GM11168 (cell line): ENCODE measurements around the gene MTFMT.
"Not testable (repeated sequence)": the region's sequence is repeated elsewhere in the genome, so short reads cannot be mapped to it uniquely, and the experiment has no call there.

Experiments
- in situ Hi-C: fragments of 300-500 bp; cut with MboI; formaldehyde crosslinking; loops from one replicate; pipeline ENCODE4 v1.12.0; 2022; ENCODE audit warnings: low sequenced_read_pairs; ENCODE audit not compliant: unreplicated experiment

The MTFMT gene

DNA sequence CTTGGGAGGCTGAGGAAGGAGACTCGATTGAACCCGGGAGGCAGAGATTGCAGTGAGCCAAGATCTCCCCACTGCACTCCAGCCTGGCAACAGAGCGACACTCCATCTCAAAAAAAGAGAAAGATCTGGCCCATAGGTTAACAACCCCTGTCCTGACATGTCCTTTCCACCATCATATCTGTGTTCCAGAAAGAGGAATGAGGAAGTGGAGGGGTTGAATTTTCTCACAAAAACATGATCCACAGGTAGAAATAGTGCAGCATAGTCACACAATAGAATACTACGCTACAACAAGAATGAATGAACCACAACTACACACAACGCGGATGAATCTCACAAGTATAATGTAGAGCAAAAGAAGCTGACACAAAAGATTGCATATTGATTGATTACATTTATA lies 11.0 kb upstream of the MTFMT start:
- in situ Hi-C loops, result no loop called here

DNA sequence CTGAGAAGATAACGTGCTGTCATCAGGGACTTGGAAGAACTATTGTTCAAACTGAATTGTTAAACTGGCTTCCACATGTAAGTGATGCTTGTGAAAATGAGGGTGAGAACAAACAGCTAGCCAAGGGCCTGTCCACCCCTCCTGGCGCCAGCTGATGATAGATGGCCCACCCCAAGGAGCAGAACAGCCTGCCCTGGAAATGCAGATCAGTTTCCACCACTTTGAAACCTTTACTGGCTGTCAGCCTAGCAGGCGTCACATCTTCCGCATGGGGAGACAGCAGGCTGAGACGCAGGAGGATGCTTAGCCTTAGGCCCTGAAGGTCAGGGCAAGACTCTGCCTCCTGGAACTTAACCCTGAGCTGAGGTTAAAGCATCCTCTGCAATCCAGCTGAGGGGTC lies 9.4 kb upstream of the MTFMT start:
- in situ Hi-C loops, result no loop called here

DNA sequence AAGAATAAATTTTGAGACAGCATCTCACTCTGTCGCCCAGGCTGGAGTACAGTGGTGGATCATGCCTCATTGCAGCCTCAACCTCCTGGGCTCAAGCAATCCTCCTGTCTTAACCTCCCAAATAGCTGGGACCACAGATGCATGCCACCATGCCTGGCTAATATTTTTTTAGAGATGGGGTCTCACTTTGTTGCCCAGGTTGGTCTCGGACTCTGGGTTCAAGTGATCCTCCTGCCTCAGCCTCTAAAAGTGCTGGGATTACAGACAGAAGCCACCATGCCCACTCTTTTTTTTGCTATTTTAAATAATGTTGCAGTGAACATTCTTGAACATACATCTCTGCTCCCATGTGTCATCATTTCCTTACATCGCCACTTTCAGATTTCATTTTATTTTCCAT lies 9.0 kb upstream of the MTFMT start:
- in situ Hi-C loops, result no loop called here

DNA sequence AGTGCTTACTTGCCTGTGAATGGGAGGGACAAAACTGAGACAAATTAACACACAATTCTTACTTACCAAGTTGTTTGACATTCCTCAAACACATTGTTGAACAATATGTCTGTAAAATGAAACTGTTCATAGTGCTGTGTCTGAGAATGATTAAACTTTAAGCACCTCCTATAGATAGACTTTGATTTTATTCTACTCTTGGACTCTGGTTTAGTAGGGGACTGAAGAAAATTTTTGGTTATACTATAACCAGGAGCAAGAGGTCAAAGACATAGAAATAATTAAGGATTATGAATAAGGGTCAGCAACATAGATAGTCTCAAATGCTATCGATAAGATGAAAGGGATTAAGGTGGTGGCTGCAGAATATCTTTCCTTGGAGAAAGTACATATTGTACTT lies 7.9 kb upstream of the MTFMT start:
- in situ Hi-C loops, result no loop called here

DNA sequence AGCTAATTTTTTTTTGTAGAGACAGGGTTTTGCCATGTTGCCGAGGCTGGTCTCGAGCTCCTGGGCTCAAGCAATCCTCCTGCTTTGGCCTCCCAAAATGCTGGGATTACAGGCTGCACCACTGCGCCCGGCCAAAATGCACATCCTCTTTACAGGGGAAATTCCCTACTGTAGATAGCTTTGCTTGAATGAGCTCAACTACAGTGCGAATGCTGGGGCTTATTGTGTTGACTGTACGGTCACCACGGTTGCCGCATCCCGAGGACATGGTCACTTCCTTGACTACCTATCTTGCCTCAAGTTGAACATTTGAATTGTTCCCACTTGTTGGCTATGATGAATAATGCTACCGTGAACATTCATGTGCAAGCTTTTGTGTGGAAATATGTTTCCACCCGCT lies 5.3 kb upstream of the MTFMT start:
- in situ Hi-C loops, result no loop called here

DNA sequence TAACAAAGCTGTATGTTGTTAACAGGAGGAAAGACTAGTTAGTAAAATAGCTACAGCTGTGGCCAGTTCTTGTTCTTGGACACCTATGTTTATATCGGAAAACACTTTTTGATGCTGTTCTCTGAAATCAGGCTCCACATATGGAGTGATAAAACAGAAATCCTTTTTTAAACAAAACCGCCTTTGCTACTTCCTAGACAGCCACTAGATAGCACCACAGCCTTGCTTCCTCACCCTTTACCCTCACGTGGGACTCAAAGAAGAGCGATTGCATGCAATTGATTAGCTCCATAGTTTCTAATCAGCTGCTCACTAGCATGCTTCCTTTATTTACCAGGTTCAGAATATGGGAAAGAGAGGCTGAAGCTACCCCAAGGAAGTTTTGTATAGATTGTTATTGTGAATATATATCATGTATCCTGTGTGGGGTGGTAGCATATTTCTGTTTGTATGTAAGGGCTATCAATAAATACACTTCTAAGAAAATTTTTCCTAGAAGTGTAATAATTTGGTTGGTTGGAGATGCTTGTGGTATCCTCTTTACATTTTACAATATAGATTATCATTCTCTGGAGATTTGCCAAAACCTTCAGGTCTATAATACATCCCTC lies 4.3 kb upstream of the MTFMT start:
- in situ Hi-C loops, result no loop called here

DNA sequence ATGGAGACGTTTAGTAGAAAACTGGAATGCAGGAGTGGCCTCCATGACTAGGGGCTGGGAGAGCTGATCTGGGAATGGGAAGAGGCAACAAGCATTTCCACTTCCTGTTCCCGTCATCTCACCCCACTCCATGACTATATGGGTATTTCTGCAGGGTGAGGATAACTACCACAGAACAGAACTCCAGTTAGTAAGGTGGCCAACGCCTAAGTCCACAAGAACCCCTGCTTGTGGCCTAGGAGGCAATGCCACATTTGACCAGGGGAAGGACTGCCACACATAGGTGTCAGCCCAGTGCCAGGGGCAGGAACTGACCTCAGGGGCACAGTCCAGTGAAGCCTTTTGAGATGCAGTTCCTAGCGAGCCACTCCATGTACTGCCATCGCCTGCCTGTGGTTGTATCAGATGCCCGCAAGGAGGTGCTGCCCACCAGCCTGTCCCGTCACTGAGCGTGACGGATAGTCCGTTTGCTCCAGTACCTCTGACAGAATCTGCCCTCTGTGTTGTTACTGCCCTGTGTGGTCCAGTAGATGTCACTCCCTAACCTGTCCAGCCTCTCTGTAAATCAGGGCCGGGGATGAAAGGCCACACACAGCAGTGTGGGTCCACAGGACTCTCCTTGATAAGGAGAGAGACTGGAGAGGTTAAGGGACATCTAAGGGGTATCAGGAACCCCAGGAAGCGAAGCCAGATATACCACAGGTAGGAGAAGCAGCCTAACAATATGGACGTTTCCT lies 3.5 kb upstream of the MTFMT start:
- in situ Hi-C loops, result no loop called here

DNA sequence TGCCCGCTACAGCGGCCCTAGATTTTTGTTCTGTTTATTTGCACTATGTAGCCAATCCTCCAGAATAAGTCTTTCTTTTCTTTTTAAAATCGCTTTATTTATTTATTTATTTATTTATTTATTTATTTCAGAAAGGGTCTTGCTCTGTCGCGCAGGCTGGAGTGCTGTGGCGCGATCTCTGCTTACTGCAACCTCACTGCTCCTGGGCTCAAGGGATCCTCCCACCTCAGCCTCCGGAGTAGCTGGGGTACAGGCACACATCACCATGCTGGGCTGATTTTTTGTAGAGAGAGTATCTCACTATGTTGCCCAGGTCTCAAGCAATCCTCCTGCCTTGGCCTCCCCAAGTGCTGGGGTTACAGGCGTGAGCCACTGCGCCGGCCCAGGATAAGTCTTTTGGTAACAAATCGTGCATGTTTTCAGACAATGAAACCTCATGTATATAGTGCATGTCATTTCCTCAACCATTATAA lies 333 bp upstream of the MTFMT start:
- in situ Hi-C loops, result no loop called here

DNA sequence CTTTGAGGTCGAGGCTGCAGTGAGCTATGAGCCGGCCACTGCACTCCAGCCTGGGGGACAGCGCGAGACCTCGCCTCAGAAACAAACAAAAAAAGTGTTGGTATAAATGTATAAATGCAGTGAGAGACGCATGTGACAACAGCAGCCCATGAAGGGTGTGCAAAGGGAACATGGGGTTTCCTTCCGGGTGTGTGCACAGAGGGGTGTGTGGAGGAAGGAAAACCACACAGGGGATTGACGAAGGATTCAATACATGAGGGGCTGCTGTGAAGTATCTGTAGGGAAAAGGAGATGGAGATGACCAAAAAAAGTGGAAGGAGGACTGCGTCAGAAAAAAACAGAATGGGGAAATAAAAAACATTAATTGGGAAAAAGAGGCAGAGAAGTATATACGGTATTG lies 1.1 kb downstream of the MTFMT start:
- in situ Hi-C loops, result no loop called here

DNA sequence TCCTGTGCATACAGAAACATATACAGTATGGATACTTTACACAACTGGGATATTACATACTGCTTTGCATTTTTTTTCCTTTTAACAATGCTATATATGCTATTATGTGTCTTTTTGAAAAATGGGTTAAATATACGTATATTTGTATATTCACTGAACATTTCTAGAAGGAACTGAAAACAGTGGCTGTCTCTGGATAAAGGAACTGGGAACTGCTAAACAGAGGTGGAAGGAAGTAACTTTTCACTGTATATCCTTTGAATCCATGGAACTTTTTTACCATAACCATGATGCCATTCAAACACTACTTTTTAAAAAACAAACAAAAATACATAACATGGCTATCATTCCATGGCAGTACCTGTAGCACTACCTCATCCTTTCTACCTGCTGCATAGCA lies 1.8 kb downstream of the MTFMT start:
- in situ Hi-C loops, result no loop called here

DNA sequence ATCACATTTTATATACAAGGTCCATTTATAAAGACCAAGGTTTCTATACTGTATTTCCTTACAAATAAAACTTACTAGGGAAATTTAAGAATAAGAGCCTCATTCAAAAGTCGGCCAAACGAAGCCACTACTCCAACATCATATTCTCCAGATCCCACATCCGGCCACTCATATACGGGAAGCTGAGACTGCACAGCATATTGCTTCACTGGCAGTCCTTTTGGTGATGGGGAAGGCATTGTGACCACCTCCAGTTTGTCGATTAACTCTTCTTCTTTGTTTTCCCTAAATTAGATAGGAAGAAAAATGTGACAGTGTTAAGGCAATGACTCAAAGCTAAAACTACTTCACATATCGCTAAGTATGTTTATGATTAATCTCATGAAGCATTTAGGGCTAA lies 2.7 kb downstream of the MTFMT start:
- in situ Hi-C loops, result no loop called here

DNA sequence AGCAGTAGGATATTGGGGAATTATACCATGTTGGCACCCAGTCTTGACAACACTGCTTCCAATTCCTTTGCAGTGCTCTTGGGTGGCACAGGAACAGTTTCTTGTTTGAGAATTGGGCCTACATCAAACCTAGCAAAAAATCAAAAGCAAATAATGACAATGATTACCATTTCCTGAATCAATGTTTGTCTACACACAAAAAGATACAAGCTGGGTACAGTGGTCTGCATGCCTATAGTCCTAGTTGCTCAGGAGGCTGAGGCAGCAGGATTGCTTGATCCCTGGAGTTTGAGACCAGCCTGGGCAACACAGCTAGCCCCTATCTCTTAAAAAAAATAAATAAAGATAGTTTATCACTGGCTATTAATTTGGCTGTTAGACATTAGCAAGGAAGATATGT lies 8.0 kb downstream of the MTFMT start:
- in situ Hi-C loops, result no loop called here

DNA sequence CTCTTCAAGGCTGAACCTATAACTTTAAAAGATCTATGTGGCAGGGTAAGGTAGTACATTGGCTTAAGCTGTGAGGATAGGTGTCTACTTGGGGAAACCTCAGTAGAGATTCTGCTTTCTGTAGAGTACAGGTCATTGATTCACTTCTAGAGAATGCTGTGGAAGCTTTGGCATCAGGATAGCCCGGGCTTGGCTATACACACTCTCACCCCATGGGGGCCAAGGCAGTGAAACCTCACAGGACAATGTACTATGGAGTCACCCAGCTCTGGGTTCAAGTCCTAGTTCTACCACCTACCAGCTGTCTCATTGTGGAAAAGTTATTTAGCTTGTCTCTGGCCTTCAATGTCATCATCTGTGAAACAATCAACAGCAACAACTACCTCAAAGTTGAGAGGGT lies 9.0 kb downstream of the MTFMT start:
- in situ Hi-C loops, result no loop called here

DNA sequence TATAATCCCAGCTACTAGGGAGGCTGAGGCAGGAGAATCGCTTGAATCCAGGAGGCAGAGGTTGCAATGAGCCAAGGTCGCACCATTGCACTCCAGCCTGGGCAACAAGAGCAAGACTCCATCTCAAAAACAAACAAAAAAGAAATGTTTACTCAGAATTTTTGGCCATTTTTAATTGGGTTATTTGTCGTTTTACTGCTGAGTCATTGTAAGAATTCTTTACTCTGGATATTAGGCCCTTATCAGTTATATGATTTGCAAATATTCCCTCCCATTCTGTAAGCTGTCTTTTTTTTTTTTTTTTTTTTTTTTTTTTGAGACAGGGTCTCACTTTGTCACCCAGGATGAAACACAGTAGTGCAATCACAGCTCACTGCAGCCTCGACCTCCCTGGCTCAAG lies 18.2 kb downstream of the MTFMT start:
- in situ Hi-C loops, result not testable (repeated sequence)

DNA sequence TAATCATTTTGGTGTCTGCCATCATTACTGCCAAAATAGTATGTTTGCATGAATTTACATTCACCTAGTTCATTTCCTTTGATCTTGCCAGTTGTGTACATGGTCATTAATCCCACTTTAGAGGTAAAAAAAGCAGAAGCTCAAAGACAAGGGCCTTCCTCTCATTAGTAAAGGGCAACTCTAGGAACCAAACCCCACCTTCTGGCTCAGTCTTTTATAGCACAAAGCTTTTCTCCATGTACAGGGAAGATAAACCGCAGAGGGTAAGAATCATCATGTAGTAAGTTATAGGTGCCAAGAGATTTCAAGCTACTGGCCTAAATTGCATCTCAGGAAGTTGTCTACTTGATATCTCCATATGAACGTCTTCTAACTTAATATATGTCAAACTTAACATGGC lies 20.5 kb downstream of the MTFMT start:
- in situ Hi-C loops, result no loop called here

DNA sequence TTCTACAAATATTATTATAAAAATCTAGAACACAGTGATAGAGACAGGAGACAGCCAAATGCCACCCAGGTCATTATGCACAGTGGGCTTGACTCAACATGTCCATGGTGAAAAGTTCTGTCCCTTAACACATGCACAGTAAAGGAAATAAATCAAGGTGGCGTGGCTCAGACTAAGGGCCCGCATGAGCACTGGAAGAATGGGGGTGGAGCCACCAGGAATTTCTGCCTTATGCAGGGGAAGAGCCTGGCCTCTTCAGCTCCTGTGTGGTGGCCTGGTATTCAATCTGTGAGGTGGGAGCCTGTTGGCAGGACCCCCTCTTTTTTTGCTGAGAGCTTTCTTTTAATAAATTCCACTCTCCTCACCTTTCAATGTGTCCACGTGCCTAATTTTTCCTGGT lies 22.6 kb downstream of the MTFMT start:
- in situ Hi-C loops, result no loop called here

DNA sequence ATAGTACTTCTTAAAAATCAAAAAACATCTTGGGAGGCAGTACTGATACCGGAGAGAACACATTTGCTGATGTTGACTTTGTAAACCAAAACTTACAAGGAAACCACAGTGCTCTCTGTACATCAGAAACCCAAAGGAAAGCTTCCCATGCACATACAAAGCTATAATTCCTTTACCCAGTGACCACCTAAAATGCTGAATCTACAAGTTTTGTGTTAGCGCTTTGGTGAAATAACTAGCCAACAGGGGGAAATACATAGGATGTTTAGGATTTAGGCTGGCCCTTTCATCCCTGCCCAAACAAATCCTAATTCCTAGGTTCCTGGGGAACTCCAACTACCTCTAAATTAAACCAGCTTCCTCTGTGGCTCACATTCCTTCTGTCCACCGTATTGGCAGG lies 24.4 kb downstream of the MTFMT start:
- in situ Hi-C loops, result no loop called here

DNA sequence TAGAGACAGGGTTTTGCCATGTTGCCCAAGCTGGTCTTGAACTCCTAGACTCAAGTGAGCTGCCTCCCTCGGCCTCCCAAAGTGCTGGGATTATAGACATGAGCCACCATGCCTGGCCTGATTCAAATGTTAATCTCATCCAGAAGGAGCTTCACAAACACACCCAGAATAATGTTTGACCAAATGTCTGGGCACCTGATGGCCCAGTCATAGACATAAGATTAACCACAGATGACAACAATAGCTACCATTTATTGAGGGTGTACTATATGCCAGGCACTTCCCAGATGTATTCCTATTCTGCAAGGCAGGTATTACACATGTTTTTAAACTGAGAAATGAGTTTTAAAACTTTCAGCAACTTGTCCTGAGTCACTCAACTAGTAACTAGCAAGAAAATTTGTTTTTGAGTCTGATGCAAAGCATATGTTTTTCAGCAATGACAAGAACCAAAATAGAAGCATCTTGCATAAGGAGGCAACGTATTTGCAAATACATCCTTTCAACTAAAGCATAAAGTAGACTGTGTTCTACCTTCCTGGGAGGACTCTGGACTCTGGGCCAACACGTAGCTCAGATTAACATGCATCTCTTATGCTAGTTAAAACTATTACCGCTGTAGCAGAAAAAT lies 31.6 kb downstream of the MTFMT start:
- in situ Hi-C loops, result no loop called here

DNA sequence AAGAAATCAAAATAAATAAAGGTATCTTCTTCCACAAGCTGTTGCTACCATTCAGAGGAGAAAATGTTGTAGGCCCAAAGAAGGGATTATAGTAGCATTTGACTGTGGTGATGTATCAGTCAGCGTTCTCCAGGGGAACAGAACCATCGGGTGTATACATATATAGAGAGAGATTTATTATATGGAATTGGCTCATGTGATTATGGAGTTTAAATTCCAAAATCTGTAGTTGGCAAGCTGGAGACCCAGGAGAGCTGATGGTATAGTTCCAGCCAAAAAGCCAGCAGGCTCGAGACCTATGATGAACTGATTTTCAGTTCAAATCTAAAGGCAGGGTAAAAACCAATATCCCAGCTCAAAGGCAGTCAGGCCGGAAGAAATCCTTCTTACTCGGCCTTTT lies 32.4 kb downstream of the MTFMT start:
- in situ Hi-C loops, result no loop called here

DNA sequence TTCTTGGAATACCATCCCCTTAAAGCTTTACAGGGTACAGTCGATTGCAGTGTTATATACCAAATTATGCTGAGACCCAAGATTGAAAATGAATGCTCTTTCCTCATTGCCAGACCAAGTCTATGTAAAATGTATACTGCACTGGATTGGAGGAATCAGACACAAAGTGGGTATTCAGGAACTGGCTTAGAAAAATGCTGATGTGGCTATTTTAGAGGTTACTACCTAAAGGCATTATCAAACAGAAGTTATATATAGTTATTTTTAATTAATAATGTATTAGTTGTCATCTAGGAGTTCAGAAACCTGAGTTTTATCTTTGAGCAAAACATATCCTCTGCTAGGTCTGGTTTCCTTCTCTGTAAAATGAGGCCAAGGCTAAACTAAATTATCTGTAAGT lies 36.1 kb downstream of the MTFMT start:
- in situ Hi-C loops, result no loop called here

DNA sequence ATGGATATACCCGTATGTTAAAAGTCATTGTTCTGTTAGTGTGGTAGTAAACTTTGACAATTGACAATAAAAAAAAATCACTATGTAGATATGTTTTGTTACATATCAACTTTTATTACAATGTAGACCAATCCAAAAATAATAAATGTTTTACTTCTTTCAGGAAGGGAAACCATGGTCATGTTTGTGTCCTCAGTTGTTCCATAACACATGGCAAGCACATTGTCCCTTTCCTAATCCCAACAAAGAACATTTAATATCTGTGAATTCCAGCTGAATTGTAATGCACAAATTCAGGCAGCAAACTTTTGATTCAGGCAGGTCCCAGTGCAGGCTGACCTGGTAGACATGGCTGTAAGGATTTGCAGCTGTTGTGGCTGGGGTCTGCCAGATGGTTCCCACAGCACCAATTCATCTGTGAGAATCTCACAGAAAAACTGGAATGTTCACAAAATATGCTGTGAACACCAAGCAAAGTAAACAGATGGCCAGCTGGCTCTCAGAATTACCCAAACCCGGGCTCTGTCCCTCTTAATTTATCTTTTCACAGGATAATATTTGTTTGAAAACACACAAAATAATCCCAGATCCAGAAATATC lies 37.8 kb downstream of the MTFMT start:
- in situ Hi-C loops, result no loop called here

DNA sequence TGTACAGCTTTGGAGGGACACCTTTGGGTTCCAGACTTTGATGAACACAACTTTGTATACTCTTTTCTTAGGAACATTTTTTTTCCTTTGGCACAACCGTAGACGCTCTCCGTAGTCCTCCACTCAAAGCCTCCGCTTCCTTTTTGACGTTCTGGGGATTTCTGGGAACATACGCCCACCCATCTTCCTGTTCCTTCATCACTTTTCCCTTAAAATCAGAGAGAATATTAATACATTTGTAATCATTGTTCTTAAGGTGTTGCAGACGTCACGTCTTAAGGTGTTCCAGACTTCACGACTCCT lies 39.3 kb downstream of the MTFMT start:
- in situ Hi-C loops, result no loop called here
